ENCODE measurements around the gene COPS7A.
"Not testable (repeated sequence)": the region's sequence is repeated elsewhere in the genome, so short reads cannot be mapped to it uniquely, and the experiment has no call there.

COPS7A gene

GRCh38 chr12:6725350-6725749 is 1.5 kb downstream of the COPS7A start:
- Mint-ChIP-seq H3K9me3 (no peaks in the 10 kb centered on the region), H3K4me1 (ENCODE audit: low read depth) (peaks cover 17% of the 10 kb centered on the region), H3K36me3 (ENCODE audit: low read depth) (peaks cover 12% of the 10 kb centered on the region), H3K27ac (peak overlapping the region; percentile 52), H3K4me3 (peak overlapping the region; percentile 61), H3K27me3 (ENCODE audit: low read depth) (no peaks in the 10 kb centered on the region)

- Mint-ChIP-seq H3K27ac (no peak overlapping the region), H3K4me3 (no peak overlapping the region), H3K4me1 (ENCODE audit: low read depth) (peaks cover 9% of the 10 kb centered on the region), H3K36me3 (ENCODE audit: low read depth) (peaks cover 20% of the 10 kb centered on the region), H3K27me3 (ENCODE audit: low read depth) (no peaks in the 10 kb centered on the region), H3K9me3 (no peaks in the 10 kb centered on the region)
Observed at GRCh38 chr12:6729186-6729585, 5.3 kb downstream of the COPS7A start.

DNA sequence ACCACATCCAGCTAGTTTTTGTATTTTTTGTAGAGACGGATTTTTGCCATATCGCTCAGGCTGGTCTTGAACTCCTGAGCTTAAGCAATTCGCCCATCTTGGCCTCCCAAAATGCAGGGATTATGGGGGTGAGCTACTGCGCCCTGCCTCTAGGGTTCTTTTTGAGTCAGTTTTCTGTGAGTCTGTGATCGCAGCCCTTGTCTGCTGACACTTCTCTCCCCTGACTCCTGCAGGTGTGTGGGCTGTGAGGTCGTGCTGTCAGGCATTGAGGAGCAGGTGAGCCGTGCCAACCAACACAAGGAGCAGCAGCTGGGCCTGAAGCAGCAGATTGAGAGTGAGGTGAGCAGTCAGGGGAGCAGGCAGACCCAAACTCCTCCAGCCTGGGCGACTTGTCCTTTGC is 6.3 kb downstream of the COPS7A start:
- H3K27me3 Mint-ChIP-seq (ENCODE audit: low read depth), result no peaks in the 10 kb centered on the region
- peaks cover 3% of the 10 kb centered on the region for H3K4me1 Mint-ChIP-seq (ENCODE audit: low read depth)
- H3K27ac Mint-ChIP-seq, result no peak overlapping the region
- peaks cover 20% of the 10 kb centered on the region for H3K36me3 Mint-ChIP-seq (ENCODE audit: low read depth)
- no peak overlapping the region for H3K4me3 Mint-ChIP-seq
- no peaks in the 10 kb centered on the region for H3K9me3 Mint-ChIP-seq

DNA sequence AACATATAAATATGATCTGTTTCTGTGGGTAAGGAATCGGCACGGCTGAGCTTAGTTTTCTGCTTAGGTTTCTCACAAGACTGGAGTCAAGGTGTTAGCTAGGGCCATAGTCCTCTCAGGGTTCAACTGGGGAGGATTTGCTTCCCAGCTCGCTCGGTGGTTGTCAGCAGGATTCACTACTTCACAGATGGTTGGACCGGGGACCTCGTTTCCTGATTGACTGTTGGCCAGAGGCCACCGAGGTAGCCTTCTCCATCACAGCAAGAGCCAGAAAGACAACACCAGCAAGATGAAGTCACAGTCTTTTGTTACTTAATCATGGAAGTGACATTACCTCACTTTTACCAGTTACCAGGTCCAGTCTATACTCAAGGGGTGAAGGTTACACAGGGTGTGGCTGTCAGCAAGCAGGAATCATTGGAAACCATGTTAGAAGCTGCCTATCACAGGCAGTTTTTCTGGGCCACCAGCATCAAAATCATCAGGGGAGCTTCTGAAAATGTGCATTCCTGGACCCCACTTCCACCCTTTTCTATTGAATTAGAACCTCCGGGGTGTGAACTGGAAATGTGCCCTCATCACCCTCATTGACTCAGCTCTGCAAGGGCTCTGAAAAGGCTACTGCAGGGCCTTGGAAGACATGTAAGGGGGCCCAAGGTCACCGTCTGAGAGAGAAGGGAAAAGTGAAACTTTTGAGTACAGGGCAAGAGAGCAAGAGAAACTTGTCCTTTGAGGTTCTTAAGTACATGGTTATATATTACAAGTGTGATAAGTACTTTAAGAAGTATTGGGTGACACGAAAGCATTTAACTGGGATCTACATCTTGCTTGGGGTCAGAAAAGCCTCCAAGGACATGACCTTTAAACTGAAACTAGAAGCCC is 10.9 kb downstream of the COPS7A start:
- peaks cover 7% of the 10 kb centered on the region for H3K4me1 Mint-ChIP-seq (ENCODE audit: low read depth)
- no peak overlapping the region for H3K27ac Mint-ChIP-seq
- no peaks in the 10 kb centered on the region for H3K27me3 Mint-ChIP-seq (ENCODE audit: low read depth)
- H3K36me3 Mint-ChIP-seq (ENCODE audit: low read depth), result peaks cover 18% of the 10 kb centered on the region
- H3K9me3 Mint-ChIP-seq, result no peaks in the 10 kb centered on the region
- no peak overlapping the region for H3K4me3 Mint-ChIP-seq

DNA sequence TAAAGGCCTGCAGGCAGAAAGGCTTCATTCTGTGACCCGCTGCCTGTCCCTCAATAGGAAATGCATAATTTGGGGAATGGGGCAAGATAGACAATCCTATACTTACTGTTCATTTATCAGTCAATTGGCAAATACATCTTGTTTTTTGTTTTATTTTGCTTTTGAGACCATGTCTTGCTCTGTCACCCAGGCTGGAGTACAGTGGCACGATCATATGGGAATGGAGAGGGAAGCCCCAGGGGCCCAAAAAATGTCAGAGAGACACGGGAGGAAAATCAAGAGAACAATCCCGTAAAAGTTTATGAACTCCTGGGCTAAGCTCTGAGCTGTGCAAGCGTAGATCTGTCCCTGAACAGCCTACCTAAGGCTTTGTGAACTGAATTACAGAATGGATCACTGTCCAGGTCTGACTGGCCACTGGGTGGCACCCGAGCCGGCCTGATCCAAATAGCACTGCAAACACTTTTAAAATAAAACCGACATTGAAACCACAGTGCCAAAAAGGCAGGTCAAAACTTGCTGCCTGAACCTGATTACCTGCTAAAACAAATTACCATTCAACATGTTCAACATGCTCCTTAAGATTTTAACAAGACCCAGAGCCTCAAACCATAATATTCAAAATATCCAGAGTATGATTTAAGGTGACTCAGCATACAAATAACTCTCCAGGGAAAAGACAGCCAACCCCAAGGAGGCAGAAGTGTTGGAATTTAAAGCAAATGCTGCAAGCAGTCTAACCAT is 11.8 kb downstream of the COPS7A start:
- Mint-ChIP-seq H3K27me3 (ENCODE audit: low read depth) (no peaks in the 10 kb centered on the region), H3K9me3 (no peaks in the 10 kb centered on the region), H3K4me1 (ENCODE audit: low read depth) (peaks cover 7% of the 10 kb centered on the region), H3K27ac (no peak overlapping the region), H3K36me3 (ENCODE audit: low read depth) (peaks cover 13% of the 10 kb centered on the region), H3K4me3 (no peak overlapping the region)

GRCh38 chr12:6736754-6737153 is 12.9 kb downstream of the COPS7A start:
- Mint-ChIP-seq H3K4me1 (ENCODE audit: low read depth) (peaks cover 7% of the 10 kb centered on the region), H3K27me3 (ENCODE audit: low read depth) (no peaks in the 10 kb centered on the region), H3K4me3 (no peak overlapping the region), H3K36me3 (ENCODE audit: low read depth) (peaks cover 7% of the 10 kb centered on the region), H3K9me3 (no peaks in the 10 kb centered on the region), H3K27ac (no peak overlapping the region)

DNA sequence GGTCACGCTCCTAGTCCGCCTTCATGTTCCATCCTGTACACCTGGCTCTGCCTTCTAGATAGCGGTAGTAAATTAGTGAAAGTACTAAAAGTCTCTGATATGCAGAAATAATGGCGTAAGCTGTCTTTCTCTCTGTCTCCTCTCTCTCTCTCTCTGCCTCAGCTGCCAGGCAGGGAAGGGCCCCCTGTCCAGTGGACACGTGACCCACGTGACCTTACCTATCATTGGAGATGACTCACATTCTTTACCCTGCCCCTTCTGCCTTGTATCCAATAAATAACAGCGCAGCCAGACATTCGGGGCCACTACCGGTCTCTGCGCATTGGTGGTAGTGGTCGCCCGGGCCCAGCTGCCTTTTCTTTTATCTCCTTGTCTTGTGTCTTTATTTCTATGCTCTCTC is 18.2 kb downstream of the COPS7A start:
- H3K4me3 Mint-ChIP-seq; H3K27me3 Mint-ChIP-seq (ENCODE audit: low read depth); H3K9me3 Mint-ChIP-seq; H3K27ac Mint-ChIP-seq: not testable (repeated sequence)
- peaks cover 11% of the 10 kb centered on the region for H3K36me3 Mint-ChIP-seq (ENCODE audit: low read depth)
- H3K4me1 Mint-ChIP-seq (ENCODE audit: low read depth), result peaks cover 21% of the 10 kb centered on the region

GRCh38 chr12:6742834-6743233 is 19.0 kb downstream of the COPS7A start:
- Mint-ChIP-seq H3K27me3 (ENCODE audit: low read depth) (no peaks in the 10 kb centered on the region), H3K9me3 (peaks cover 3% of the 10 kb centered on the region), H3K27ac (no peak overlapping the region), H3K36me3 (ENCODE audit: low read depth) (peaks cover 18% of the 10 kb centered on the region), H3K4me3 (no peak overlapping the region), H3K4me1 (ENCODE audit: low read depth) (peaks cover 21% of the 10 kb centered on the region)

GRCh38 chr12:6743300-6743699 is 19.5 kb downstream of the COPS7A start:
- Mint-ChIP-seq H3K36me3 (ENCODE audit: low read depth) (peaks cover 23% of the 10 kb centered on the region), H3K4me1 (ENCODE audit: low read depth) (peaks cover 21% of the 10 kb centered on the region)
- not testable (repeated sequence) for H3K9me3 Mint-ChIP-seq; H3K27me3 Mint-ChIP-seq (ENCODE audit: low read depth); H3K27ac Mint-ChIP-seq; H3K4me3 Mint-ChIP-seq

- H3K27me3 Mint-ChIP-seq (ENCODE audit: low read depth), result no peaks in the 10 kb centered on the region
- H3K36me3 Mint-ChIP-seq (ENCODE audit: low read depth), result peaks cover 35% of the 10 kb centered on the region
- peaks cover 3% of the 10 kb centered on the region for H3K9me3 Mint-ChIP-seq
- H3K27ac Mint-ChIP-seq, result peak overlapping the region; percentile 95
- H3K4me3 Mint-ChIP-seq, result peak overlapping the region; percentile 47
- peaks cover 25% of the 10 kb centered on the region for H3K4me1 Mint-ChIP-seq (ENCODE audit: low read depth)
Observed at GRCh38 chr12:6745741-6746525, 22.1 kb downstream of the COPS7A start.

GRCh38 chr12:6747216-6747615 is 23.4 kb downstream of the COPS7A start:
- Mint-ChIP-seq H3K4me1 (ENCODE audit: low read depth) (peaks cover 34% of the 10 kb centered on the region), H3K36me3 (ENCODE audit: low read depth) (peaks cover 40% of the 10 kb centered on the region), H3K27ac (peak overlapping the region; percentile 79)

GRCh38 chr12:6748761-6749160 is 24.9 kb downstream of the COPS7A start:
- Mint-ChIP-seq H3K4me1 (ENCODE audit: low read depth) (peaks cover 34% of the 10 kb centered on the region), H3K36me3 (ENCODE audit: low read depth) (peaks cover 42% of the 10 kb centered on the region), H3K27me3 (ENCODE audit: low read depth) (no peaks in the 10 kb centered on the region), H3K4me3 (no peak overlapping the region), H3K9me3 (no peaks in the 10 kb centered on the region), H3K27ac (no peak overlapping the region)

More at GRCh38 chr12:6747216-6747615, 23.4 kb downstream of the COPS7A start:
- H3K27me3 Mint-ChIP-seq (ENCODE audit: low read depth), result no peaks in the 10 kb centered on the region
- H3K9me3 Mint-ChIP-seq, result peaks cover 3% of the 10 kb centered on the region
- no peak overlapping the region for H3K4me3 Mint-ChIP-seq

GRCh38 chr12:6750506-6750905 is 26.7 kb downstream of the COPS7A start:
- H3K27ac Mint-ChIP-seq, result no peak overlapping the region
- H3K36me3 Mint-ChIP-seq (ENCODE audit: low read depth), result peaks cover 35% of the 10 kb centered on the region
- no peaks in the 10 kb centered on the region for H3K9me3 Mint-ChIP-seq
- peaks cover 34% of the 10 kb centered on the region for H3K4me1 Mint-ChIP-seq (ENCODE audit: low read depth)
- no peaks in the 10 kb centered on the region for H3K27me3 Mint-ChIP-seq (ENCODE audit: low read depth)
- no peak overlapping the region for H3K4me3 Mint-ChIP-seq

GRCh38 chr12:6751767-6752166 is 27.9 kb downstream of the COPS7A start:
- no peaks in the 10 kb centered on the region for H3K9me3 Mint-ChIP-seq
- H3K4me3 Mint-ChIP-seq, result peak overlapping the region; percentile 93
- peak overlapping the region; percentile 69 for H3K27ac Mint-ChIP-seq
- peaks cover 25% of the 10 kb centered on the region for H3K4me1 Mint-ChIP-seq (ENCODE audit: low read depth)
- peaks cover 31% of the 10 kb centered on the region for H3K36me3 Mint-ChIP-seq (ENCODE audit: low read depth)
- no peaks in the 10 kb centered on the region for H3K27me3 Mint-ChIP-seq (ENCODE audit: low read depth)
